ENCODE data around the gene ECE1. TPM values are rescaled to one million over a fixed set of nuclear protein-coding genes. Genes with fewer than 3 reads are reported as not detected.
A peak's percentile ranks its signal among the peaks of the same experiment; 100 is the strongest.
"Not testable (repeated sequence)": the region's sequence is repeated elsewhere in the genome, so short reads cannot be mapped to it uniquely, and the experiment has no call there.

ECE1 gene
- total and polyA plus RNA-seq, 9 donors = 18.0 to 40.0 (median 33.0) TPM

GRCh38 chr1:21182181-21182731 lies 108.0 kb downstream of the ECE1 start:
- 100% methylated on average over 1 of the region's 7 CpGs for WGBS (ENCODE audit: insufficient coverage)
- no peak for DNase-seq
- Histone ChIP-seq H3K4me3 (ENCODE audit: low read length) (no peak overlapping the region), H3K27me3 (ENCODE audit: control insufficient read depth, insufficient read depth, low read length) (no peaks in the 10 kb centered on the region), H3K36me3 (ENCODE audit: control insufficient read depth, insufficient read depth, low read length) (no peaks in the 10 kb centered on the region), H3K27ac (ENCODE audit: low read length) (no peak overlapping the region), H3K4me1 (ENCODE audit: control insufficient read depth, insufficient read depth, low read length) (no peaks in the 10 kb centered on the region), H3K9me3 (replicated peaks; ENCODE audit: control insufficient read depth, low read depth, low read length) (no peaks in the 10 kb centered on the region)

- DNase-seq; H3K27me3 ChIP-seq (ENCODE audit: control insufficient read depth, insufficient read depth, low read length); H3K4me1 ChIP-seq (ENCODE audit: control insufficient read depth, insufficient read depth, low read length); H3K27ac ChIP-seq (ENCODE audit: low read length); H3K36me3 ChIP-seq (ENCODE audit: control insufficient read depth, insufficient read depth, low read length); H3K4me3 ChIP-seq (ENCODE audit: low read length); H3K9me3 ChIP-seq (replicated peaks; ENCODE audit: control insufficient read depth, low read depth, low read length): not testable (repeated sequence)
- WGBS (ENCODE audit: insufficient coverage) = 89% methylated on average over 9 of the region's 16 CpGs
These were observed 112.0 kb downstream of the ECE1 start for GRCh38 chr1:21178271-21178670.

DNA sequence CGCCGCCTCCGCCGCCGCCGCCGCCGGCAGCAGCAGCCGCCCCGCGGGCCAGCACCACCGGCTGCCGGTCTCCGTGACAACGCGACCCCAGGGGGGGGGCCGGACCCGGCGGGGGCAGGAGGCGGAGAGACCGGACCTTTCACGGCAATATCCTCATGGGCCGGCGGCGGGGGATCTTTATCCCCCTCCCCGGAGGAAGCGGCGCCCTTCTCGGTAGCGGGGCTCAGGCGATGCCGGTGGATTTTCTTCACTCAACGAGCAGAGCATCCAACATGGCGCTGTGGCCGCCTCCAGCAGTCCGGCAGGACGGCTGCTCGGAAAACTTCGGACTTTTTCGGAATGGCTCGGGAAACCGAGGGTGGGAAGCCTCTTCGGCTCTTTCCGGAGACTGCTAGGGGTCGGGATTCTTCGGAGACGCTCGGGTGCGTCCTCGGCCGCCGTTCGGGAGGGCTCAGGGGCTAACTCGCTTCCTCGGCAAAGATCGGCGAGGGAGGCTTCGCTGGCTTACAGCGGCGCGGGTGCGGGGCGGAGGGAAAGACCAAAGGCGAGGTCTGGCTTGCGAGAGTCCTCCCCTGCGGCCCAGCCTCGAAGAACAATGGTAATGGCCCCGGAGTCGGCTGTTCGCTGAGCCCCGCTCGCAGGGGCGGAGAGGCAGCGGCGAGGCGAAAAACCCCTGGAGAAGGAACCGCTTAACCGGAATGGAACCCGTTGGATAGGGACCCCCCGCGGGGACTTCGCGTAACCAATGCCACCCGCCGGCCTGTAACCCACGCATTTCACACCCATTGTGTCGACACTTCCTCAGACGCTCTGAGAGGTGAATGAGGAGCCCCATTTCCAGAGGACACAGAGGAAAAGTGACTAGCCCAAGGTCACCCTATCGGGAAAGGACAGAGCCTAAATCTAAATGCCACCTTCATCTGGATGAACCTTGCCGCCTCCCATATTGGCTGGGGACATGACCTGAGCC lies 113.4 kb downstream of the ECE1 start, which contains the start of gene EIF4G3:
EIF4G3 (minus strand) TSS at position 312 of the 970 bp plus-strand sequence. CDS start 174,155 bp downstream, outside the sequence.
- H3K36me3 ChIP-seq (ENCODE audit: control insufficient read depth, insufficient read depth, low read length) = no peaks in the 10 kb centered on the region
- peak; percentile 99 for DNase-seq
- peaks cover 3% of the 10 kb centered on the region for H3K4me1 ChIP-seq (ENCODE audit: control insufficient read depth, insufficient read depth, low read length)
- no peaks in the 10 kb centered on the region for H3K9me3 ChIP-seq (replicated peaks; ENCODE audit: control insufficient read depth, low read depth, low read length)
- WGBS (ENCODE audit: insufficient coverage) = 2% methylated on average over 82 of the region's 90 CpGs
- H3K27ac ChIP-seq (ENCODE audit: low read length) = peak within 1 kb of the TSS; percentile 93
- peak within 1 kb of the TSS; percentile 96 for H3K4me3 ChIP-seq (ENCODE audit: low read length)
- H3K27me3 ChIP-seq (ENCODE audit: control insufficient read depth, insufficient read depth, low read length) = no peaks in the 10 kb centered on the region

- H3K27me3 ChIP-seq (ENCODE audit: control insufficient read depth, insufficient read depth, low read length) = no peaks in the 10 kb centered on the region
- WGBS (ENCODE audit: insufficient coverage) = under 1% methylated on average over 29 of the region's 69 CpGs
- H3K9me3 ChIP-seq (replicated peaks; ENCODE audit: control insufficient read depth, low read depth, low read length) = no peaks in the 10 kb centered on the region
- H3K4me1 ChIP-seq (ENCODE audit: control insufficient read depth, insufficient read depth, low read length) = peaks cover 3% of the 10 kb centered on the region
- H3K36me3 ChIP-seq (ENCODE audit: control insufficient read depth, insufficient read depth, low read length) = no peaks in the 10 kb centered on the region
- H3K4me3 ChIP-seq (ENCODE audit: low read length) = peak overlapping the region; percentile 85
- peak; percentile 59 for DNase-seq
- H3K27ac ChIP-seq (ENCODE audit: low read length) = peak overlapping the region; percentile 93
These were observed 114.3 kb downstream of the ECE1 start for GRCh38 chr1:21175670-21176581.

GRCh38 chr1:21175324-21175669 lies 115.0 kb downstream of the ECE1 start:
- Histone ChIP-seq H3K9me3 (replicated peaks; ENCODE audit: control insufficient read depth, low read depth, low read length) (no peaks in the 10 kb centered on the region), H3K27ac (ENCODE audit: low read length) (peak overlapping the region; percentile 93), H3K4me3 (ENCODE audit: low read length) (peak overlapping the region; percentile 85), H3K27me3 (ENCODE audit: control insufficient read depth, insufficient read depth, low read length) (no peaks in the 10 kb centered on the region), H3K4me1 (ENCODE audit: control insufficient read depth, insufficient read depth, low read length) (peaks cover 3% of the 10 kb centered on the region), H3K36me3 (ENCODE audit: control insufficient read depth, insufficient read depth, low read length) (no peaks in the 10 kb centered on the region)
- 0% methylated on average over 3 of the region's 6 CpGs for WGBS (ENCODE audit: insufficient coverage)
- DNase-seq = peak; percentile 81

- Histone ChIP-seq H3K36me3 (ENCODE audit: control insufficient read depth, insufficient read depth, low read length) (no peaks in the 10 kb centered on the region), H3K27ac (ENCODE audit: low read length) (peak overlapping the region; percentile 31), H3K4me3 (ENCODE audit: low read length) (peak overlapping the region; percentile 85), H3K27me3 (ENCODE audit: control insufficient read depth, insufficient read depth, low read length) (no peaks in the 10 kb centered on the region), H3K9me3 (replicated peaks; ENCODE audit: control insufficient read depth, low read depth, low read length) (no peaks in the 10 kb centered on the region), H3K4me1 (ENCODE audit: control insufficient read depth, insufficient read depth, low read length) (peaks cover 3% of the 10 kb centered on the region)
- WGBS (ENCODE audit: insufficient coverage) = 13% methylated on average over 3 of the region's 12 CpGs
- DNase-seq = peak; percentile 47
These were observed 115.5 kb downstream of the ECE1 start for GRCh38 chr1:21174654-21175323.

GRCh38 chr1:21174230-21174629 lies 116.0 kb downstream of the ECE1 start:
- H3K4me3 ChIP-seq (ENCODE audit: low read length) = no peak overlapping the region
- peaks cover 3% of the 10 kb centered on the region for H3K36me3 ChIP-seq (ENCODE audit: control insufficient read depth, insufficient read depth, low read length)
- no peaks in the 10 kb centered on the region for H3K27me3 ChIP-seq (ENCODE audit: control insufficient read depth, insufficient read depth, low read length)
- peaks cover 3% of the 10 kb centered on the region for H3K4me1 ChIP-seq (ENCODE audit: control insufficient read depth, insufficient read depth, low read length)
- WGBS (ENCODE audit: insufficient coverage) = no CpG with 5 or more reads among the region's 2 CpGs
- no peak overlapping the region for H3K27ac ChIP-seq (ENCODE audit: low read length)
- no peak for DNase-seq
- H3K9me3 ChIP-seq (replicated peaks; ENCODE audit: control insufficient read depth, low read depth, low read length) = no peaks in the 10 kb centered on the region

DNA sequence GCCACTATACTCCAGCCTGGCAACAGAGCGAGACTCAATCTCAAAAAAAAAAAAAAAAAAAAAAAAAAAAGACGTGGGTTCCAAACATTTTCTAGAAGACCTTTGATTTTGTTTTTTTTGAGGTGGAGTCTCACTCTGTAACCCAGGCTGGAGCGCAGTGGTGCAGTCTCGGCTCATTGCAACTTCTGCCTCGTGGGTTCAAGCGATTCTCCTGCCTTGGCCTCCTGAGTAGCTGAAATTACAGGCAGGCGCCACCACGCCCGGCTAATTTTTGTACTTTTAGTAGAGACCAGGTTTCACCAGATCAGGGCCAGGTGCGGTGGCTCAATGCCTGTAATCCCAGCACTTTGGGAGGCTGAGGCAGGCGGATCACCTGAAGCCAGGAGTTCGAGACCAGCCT lies 117.2 kb downstream of the ECE1 start:
- not testable (repeated sequence) for H3K9me3 ChIP-seq (replicated peaks; ENCODE audit: control insufficient read depth, low read depth, low read length); H3K27ac ChIP-seq (ENCODE audit: low read length); H3K4me3 ChIP-seq (ENCODE audit: low read length); H3K4me1 ChIP-seq (ENCODE audit: control insufficient read depth, insufficient read depth, low read length); H3K36me3 ChIP-seq (ENCODE audit: control insufficient read depth, insufficient read depth, low read length); DNase-seq; H3K27me3 ChIP-seq (ENCODE audit: control insufficient read depth, insufficient read depth, low read length)
- WGBS (ENCODE audit: insufficient coverage) = 87% methylated on average over 10 of the region's 12 CpGs

DNA sequence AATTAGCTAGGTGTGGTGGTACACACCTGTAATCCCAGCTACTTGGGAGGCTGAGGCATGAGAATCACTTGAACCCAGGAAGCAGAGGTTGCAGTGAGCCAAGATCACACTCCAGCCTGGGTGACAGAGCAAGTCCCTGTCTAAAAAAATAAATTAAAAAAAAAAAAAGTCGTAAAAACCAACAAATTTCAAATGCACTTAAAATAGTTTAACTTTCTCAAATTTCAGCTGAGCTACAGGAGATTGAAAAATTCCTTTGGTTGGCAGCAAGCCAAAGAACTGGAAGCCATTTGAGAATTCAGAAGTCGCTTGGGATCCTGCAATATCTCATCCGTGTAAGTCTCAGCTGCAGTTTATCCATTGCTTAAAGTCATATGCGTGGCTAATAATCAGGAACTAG lies 119.4 kb downstream of the ECE1 start:
- H3K36me3 ChIP-seq (ENCODE audit: control insufficient read depth, insufficient read depth, low read length) = peaks cover 25% of the 10 kb centered on the region
- WGBS (ENCODE audit: insufficient coverage) = no CpG with 5 or more reads among the region's 4 CpGs
- H3K9me3 ChIP-seq (replicated peaks; ENCODE audit: control insufficient read depth, low read depth, low read length); H3K4me1 ChIP-seq (ENCODE audit: control insufficient read depth, insufficient read depth, low read length); H3K4me3 ChIP-seq (ENCODE audit: low read length); H3K27ac ChIP-seq (ENCODE audit: low read length); H3K27me3 ChIP-seq (ENCODE audit: control insufficient read depth, insufficient read depth, low read length): not testable (repeated sequence)
- DNase-seq = peak; percentile 70

All from muscle of leg (tissue), 11 donors.